ENCODE measurements around the gene UBE2K.

GRCh38 chr4:39648213-39648612, 49.7 kb upstream of the UBE2K start:
- TF ChIP-seq FOXM1 (IDR thresholded peaks at IDR 0.05; ENCODE audit: borderline replicate concordance, low read depth) (no peak), NFIC (IDR thresholded peaks at IDR 0.05) (no peak), TCF12 (IDR thresholded peaks at IDR 0.05; ENCODE audit: low read depth) (no peak), TEAD4 (IDR thresholded peaks at IDR 0.05) (no peak)
